Activated T-helper 1 cell treated with anti-CD3 and anti-CD28 coated beads, Interleukin-2, amount 50 U/mL, for 16 hours (primary cell): ENCODE measurements around the gene MACF1.

ENCODE experiments used
- DNase-seq, 2 donors: peaks; one replicate each; pipeline ENCODE4 v3.0.0-alpha.2; 2020; ENCODE audit warnings: low read depth in 1 of 2, low spot score in 1 of 2

The MACF1 gene

DNA sequence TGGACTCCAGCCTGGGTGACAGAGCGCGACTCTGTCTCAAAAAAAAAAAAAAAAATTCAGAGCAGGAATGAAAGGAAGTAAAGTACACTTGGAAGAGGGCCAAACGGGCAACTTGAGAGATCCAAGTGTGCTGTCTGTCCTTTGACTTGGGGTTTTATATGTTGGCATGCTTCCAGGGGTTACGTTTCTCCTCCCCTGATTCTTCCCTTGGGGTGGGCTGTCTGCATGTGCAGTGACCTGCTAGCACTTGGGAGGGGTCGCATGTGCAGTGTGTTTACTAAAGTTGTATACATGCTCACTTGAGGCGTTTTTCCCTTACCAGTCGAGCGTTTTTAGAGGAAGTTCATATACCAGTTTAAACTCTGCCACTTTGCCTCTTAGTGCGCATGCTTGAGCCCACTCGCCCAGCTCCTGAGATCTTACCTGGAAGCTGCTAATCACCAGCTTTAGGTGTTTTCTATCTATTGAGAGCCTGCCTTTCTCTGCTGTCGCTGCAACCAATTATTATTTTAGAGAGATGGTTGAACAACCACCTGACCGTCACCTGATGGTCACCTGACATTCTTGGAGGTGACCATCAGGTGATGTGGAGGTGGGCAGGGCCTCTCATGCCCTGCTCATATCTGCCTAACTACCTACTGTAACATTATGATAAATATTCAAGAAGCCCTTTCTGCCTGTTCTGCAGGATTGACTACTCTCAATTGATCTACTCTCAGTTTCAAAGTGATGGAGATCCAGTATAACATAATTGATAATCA is 140.1 kb downstream of the MACF1 start:
- DNase-seq: no peak

DNA sequence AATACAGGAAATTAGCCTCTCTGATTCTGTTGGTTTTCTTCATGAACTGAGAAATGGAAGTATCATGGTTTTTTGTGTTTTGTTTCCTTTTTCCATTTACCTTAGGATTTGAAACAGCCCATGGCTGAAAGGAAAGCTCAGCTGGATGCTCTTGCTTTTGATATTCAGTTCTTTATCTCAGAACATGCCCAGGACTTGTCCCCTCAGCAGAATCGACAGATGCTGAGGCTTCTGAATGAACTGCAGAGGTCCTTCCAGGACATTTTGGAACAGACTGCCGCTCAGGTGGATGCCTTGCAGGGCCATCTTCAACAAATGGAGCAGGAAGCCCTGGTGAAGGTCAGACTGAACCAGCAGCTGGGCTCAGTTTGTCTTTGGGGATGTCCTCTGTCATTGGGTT is 142.4 kb downstream of the MACF1 start:
- DNase-seq: no peak

GRCh38 chr1:39348278-39348677 is 143.8 kb downstream of the MACF1 start:
- no peak for DNase-seq

GRCh38 chr1:39352881-39353280 is 148.4 kb downstream of the MACF1 start:
- no peak for DNase-seq

- DNase-seq: no peak
These were observed 150.1 kb downstream of the MACF1 start for GRCh38 chr1:39354572-39354971.

DNA sequence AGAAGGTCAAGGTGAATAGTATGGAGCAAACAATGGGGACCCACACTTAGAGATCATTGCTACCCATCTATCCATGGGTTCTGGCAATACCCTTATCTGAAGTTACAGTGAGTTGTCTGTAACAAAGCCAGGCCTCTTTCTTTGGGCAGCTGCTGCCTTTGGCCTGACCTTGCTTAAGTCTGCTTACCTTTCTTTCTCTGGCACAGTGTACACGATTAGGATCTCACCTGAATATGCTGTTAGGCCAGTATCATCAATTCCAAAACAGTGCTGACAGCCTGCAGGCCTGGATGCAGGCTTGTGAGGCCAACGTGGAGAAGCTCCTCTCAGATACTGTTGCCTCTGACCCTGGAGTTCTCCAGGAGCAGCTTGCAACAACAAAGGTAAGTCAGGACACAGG is 154.0 kb downstream of the MACF1 start:
- no peak for DNase-seq

- DNase-seq: no peak
These were observed 154.6 kb downstream of the MACF1 start for GRCh38 chr1:39359028-39359570.

DNA sequence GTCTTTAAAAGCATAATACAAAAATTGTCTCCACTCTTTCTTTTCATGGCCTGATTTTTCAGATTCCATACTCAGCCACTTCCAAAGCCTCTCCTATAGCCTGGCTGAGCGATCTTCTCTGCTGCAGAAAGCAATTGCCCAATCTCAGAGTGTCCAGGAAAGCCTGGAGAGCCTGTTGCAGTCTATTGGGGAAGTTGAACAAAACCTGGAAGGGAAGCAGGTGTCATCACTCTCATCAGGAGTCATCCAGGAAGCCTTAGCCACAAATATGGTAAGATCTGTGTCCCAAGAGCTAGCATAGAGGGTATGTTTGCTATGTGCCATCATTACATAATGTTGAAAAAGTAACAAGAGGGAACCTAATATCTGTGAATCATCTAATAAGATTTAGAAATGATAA is 156.2 kb downstream of the MACF1 start:
- DNase-seq: no peak

DNA sequence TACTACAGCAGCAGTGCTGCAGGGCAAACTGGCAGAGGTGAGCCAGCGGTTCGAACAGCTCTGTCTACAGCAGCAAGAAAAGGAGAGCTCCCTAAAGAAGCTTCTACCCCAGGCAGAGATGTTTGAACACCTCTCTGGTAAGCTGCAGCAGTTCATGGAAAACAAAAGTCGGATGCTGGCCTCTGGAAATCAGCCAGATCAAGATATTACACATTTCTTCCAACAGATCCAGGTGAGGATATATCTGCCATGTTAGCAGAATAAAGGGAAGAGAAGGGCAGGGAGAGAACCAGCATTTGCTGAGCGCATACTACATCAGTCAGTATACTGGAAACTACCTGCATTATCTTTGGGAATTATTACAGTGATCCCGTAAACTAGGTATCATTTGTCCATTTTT is 157.0 kb downstream of the MACF1 start:
- DNase-seq: no peak

- no peak for DNase-seq
These were observed 158.8 kb downstream of the MACF1 start for GRCh38 chr1:39363267-39363666.

- DNase-seq: no peak
These were observed 163.6 kb downstream of the MACF1 start for GRCh38 chr1:39368045-39368444.

GRCh38 chr1:39369565-39369964 is 165.1 kb downstream of the MACF1 start:
- DNase-seq: no peak

DNA sequence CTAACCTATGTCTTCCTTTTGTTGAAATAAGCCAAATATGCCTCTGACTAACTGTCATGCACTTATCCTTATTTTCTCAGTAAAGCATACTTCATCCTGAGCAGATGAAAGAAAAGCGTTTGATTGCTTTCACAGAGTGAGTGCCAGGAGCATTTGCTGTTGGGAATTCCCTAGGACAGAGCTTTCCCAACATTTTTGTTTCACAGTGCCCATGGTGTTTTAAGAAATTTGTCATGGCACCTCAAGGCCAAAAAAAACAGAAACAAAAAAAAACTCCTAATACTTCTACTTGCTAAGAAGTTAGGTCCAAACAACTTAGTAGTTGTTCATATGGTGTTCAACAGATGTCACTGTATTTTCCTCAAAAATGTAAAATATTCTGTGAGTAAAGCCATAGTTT is 166.1 kb downstream of the MACF1 start:
- DNase-seq: no peak

DNA sequence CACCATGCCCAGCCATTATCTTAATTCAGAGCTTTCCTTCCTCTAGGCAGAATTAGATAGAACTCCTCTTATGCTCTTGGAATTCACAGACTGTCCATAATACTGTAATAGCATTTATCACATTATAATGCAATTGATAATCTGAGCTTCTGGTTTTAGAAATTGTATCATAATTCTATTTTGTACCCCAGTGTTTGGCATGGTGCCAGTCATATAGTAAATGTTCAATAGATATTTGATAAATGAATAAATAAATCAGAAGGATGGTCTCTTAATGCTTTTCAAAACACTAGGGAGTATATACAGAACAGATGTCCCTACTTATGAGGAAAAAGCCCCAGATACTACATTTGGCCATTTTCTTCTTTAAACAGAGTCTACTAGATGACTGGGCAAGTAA is 167.6 kb downstream of the MACF1 start:
- DNase-seq: no peak

- no peak for DNase-seq
These were observed 172.2 kb downstream of the MACF1 start for GRCh38 chr1:39376656-39377055.

- DNase-seq: no peak
These were observed 173.9 kb downstream of the MACF1 start for GRCh38 chr1:39378377-39378776.

- no peak for DNase-seq
These were observed 174.7 kb downstream of the MACF1 start for GRCh38 chr1:39379187-39379586.

DNA sequence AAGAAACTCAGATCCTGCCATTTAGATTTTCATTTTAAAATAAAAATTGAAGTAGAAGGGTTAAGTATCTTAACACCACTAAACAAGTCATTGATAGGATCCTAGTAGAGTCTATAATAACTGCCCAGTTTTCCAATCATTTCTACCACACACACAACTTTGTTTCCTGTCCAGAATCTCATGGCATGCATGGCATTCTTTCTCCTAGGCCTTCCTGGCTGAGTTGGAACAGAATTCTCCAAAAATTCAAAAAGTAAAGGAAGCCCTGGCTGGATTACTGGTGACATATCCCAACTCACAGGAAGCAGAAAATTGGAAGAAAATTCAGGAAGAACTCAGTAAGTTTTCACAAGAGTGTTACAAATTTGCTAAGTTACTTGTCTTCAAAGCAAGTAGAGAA is 175.5 kb downstream of the MACF1 start:
- no peak for DNase-seq

- no peak for DNase-seq
These were observed 177.3 kb downstream of the MACF1 start for GRCh38 chr1:39381839-39382238.

- no peak for DNase-seq
These were observed 179.8 kb downstream of the MACF1 start for GRCh38 chr1:39384305-39384704.

- DNase-seq: no peak
These were observed 180.8 kb downstream of the MACF1 start for GRCh38 chr1:39385067-39385988.

DNA sequence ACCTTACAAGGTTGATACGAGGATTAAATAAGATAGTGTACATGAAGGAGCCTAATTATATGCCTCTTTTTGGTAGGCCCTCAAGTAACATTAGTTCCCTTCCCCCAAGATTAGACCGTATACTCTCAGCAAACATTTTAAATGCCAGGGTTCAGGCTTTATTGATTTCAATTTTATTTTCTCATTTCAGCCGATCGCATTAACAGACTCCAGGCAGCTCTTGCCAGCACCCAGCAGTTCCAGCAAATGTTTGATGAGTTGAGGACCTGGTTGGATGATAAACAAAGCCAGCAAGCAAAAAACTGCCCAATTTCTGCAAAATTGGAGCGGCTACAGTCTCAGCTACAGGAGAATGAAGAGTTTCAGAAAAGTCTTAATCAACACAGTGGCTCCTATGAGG is 182.5 kb downstream of the MACF1 start:
- no peak for DNase-seq
